22Rv1 (cell line): ENCODE results near the gene MAPK6.

Experiments used
- CTCF ChIP-seq: fragments of 450-650 bp; IDR thresholded peaks from 2 replicates; pipeline ENCODE4 v1.5.1; 2017; ENCODE audit warnings: mild to moderate bottlenecking
- ZFX ChIP-seq: fragments of 450-650 bp; IDR thresholded peaks from 2 replicates; pipeline ENCODE4 v1.6.1; 2017; ENCODE audit warnings: antibody characterized with exemption, borderline replicate concordance

- TF ChIP-seq CTCF = no peak
- no peak for TF ChIP-seq ZFX
Measured at GRCh38 chr15:52093539-52094510, 74.8 kb downstream of the MAPK6 start.
